H1 (cell line): ENCODE measurements around the gene TUBB1. TPM values are rescaled to one million over a fixed set of nuclear protein-coding genes. Genes with fewer than 3 reads are reported as not detected.

Experiments used
- EP300 ChIP-seq, 2 experiments: IDR thresholded peaks; 1 replicate in 1 of 2; 2 replicates in 1 of 2; pipeline ENCODE4 v1.6.1; 2011 to 2012; ENCODE audit warnings: low read depth in 2 of 2, low read length in 2 of 2, mild to moderate bottlenecking in 2 of 2, borderline replicate concordance in 1 of 2, inconsistent platforms in 1 of 2, moderate library complexity in 1 of 2
- polyA plus RNA-seq, 7 experiments: library from polyadenylated mRNA; depleted of rRNA in 3 of 7; stranded (reverse) in 5 of 7; unstranded in 2 of 7; fragments of >200 nt in 5 of 7; fragments of 200-250 nt in 2 of 7; gene quantifications; 1 replicate in 5 of 7; 2 replicates in 1 of 7; 4 replicates in 1 of 7; pipeline versions ENCODE4 v1.2.1 to v1.2.3, GENCODE V29; 2011 to 2013; ENCODE audit warnings: missing spikeins in 2 of 7, mixed read lengths in 2 of 7
- total RNA-seq: library from RNA; stranded (reverse); fragmentation: NEBNext Ultra II Directional; extraction: Animal tissue kit (Norgen Biotek cat#: 25700); gene quantifications from 2 replicates; pipeline ENCODE4 v1.2.1, GENCODE V29; 2021

TUBB1 gene
- total and polyA plus RNA-seq, 2 of the 8 experiments (the other 6 are each of a cell fraction or from before 2014, with no cell fraction given) = not detected

GRCh38 chr20:59055302-59055701, 36.1 kb downstream of the TUBB1 start (continued):
- TF ChIP-seq EP300 (IDR thresholded peaks at IDR 0.05; ENCODE audit: borderline replicate concordance in 1 of 2, low read depth in 2 of 2, low read length in 2 of 2) = no peak
- TF ChIP-seq, all 59 proteins: peak for 0
